ENCODE results near the gene ADGRV1. TPM values are rescaled to one million over a fixed set of nuclear protein-coding genes. Genes with fewer than 3 reads are reported as not detected.

Gene ADGRV1
- total RNA-seq, 1 experiment from 2014 or later = 64.8 TPM

DNA sequence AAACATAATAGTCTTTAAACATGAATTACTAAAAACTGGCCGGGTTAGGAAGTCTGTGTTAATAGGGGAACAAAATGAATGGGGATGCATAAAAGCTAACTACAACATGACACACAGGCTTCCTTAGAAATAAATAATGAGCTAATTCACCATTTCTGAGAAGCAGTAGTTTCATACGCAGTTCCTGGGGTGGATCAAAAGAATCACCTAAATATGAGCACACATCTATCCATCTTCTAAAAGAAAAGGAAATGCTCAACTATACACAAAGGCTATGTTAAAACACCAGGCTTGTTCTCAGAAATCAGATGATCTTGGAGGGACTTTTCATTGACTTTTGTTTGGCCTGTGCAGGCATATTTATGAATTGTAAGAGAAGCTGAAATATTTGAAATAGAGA is 451.5 kb downstream of the ADGRV1 start:
- Histone ChIP-seq H4K5ac (ENCODE audit: insufficient read length, low read depth, low read length) (no peak overlapping the region), H3K9ac (ENCODE audit: extremely low read depth, insufficient read length, low read length) (no peak overlapping the region), H4K20me1 (ENCODE audit: control insufficient read depth, insufficient read depth, insufficient read length) (no peaks in the 10 kb centered on the region), H3K79me2 (ENCODE audit: insufficient read depth, low read length) (no peaks in the 10 kb centered on the region), H3K79me1 (ENCODE audit: insufficient read depth, low read depth, low read length, poor library complexity, severe bottlenecking) (no peaks in the 10 kb centered on the region), H3K27me3 (ENCODE audit: insufficient read depth, low read length) (no peaks in the 10 kb centered on the region), H2BK120ac (ENCODE audit: low read depth, low read length, poor library complexity, severe bottlenecking) (no peak overlapping the region), H3K14ac (ENCODE audit: insufficient read depth, low read length) (no peak overlapping the region), H3K23ac (ENCODE audit: insufficient read length, low read depth, low read length) (no peak overlapping the region), H2AFZ (ENCODE audit: low read length) (no peak overlapping the region), H3K4me1 (ENCODE audit: insufficient read depth, low read length) (no peaks in the 10 kb centered on the region), H2BK15ac (ENCODE audit: low read depth, low read length) (no peak overlapping the region), H3K4me2 (ENCODE audit: insufficient read depth, insufficient read length, low read length) (no peak overlapping the region), H3K23me2 (ENCODE audit: insufficient read length, low read depth, low read length, poor library complexity, severe bottlenecking) (no peaks in the 10 kb centered on the region), H3K4ac (ENCODE audit: low read depth, low read length) (no peak overlapping the region), H4K91ac (ENCODE audit: insufficient read length, low read depth, low read length) (no peak overlapping the region), H3K56ac (ENCODE audit: insufficient read length, low read depth, low read length) (no peak overlapping the region), H4K8ac (replicated peaks; ENCODE audit: insufficient read length, low read depth, low read length) (no peak overlapping the region), H3T11ph (ENCODE audit: low read length) (no peak overlapping the region), H3K27ac (ENCODE audit: insufficient read length, low read depth, low read length) (no peak overlapping the region), H3K9me3 (ENCODE audit: control insufficient read depth, low read depth, low read length) (no peaks in the 10 kb centered on the region), H2BK5ac (ENCODE audit: insufficient read length, low read length) (no peak overlapping the region), H2AK5ac (ENCODE audit: insufficient read length, low read length) (no peak overlapping the region), H2BK12ac (ENCODE audit: insufficient read length, low read depth, low read length) (no peak overlapping the region), H3K18ac (ENCODE audit: insufficient read length, low read depth, low read length) (no peak overlapping the region), H2BK20ac (ENCODE audit: low read depth, low read length, poor library complexity, severe bottlenecking) (no peak overlapping the region)
- peaks cover 6 to 13% of the 10 kb centered on the region in 2 experiments; a peak in 3 of 5 replicates for H3K9me3 Mint-ChIP-seq
- WGBS (ENCODE audit: extremely low coverage, insufficient read length, low lambda C conversion rate) = no CpG with 5 or more reads among the region's 2 CpGs
- H3K36me3 Mint-ChIP-seq (ENCODE audit: insufficient read depth in 1 of 3, low read depth in 3 of 3) = peaks cover 16 to 24% (median 18%) of the 10 kb centered on the region in 3 experiments
- no peaks in the 10 kb centered on the region for H3K27me3 Mint-ChIP-seq (ENCODE audit: low read depth)
- no peaks in the 10 kb centered on the region for H3K4me1 Mint-ChIP-seq
- DNase-seq = no peak
- H3K27ac Mint-ChIP-seq = no peak overlapping the region; a peak in 1 of 7 replicates
- TF ChIP-seq, protein P1, sequence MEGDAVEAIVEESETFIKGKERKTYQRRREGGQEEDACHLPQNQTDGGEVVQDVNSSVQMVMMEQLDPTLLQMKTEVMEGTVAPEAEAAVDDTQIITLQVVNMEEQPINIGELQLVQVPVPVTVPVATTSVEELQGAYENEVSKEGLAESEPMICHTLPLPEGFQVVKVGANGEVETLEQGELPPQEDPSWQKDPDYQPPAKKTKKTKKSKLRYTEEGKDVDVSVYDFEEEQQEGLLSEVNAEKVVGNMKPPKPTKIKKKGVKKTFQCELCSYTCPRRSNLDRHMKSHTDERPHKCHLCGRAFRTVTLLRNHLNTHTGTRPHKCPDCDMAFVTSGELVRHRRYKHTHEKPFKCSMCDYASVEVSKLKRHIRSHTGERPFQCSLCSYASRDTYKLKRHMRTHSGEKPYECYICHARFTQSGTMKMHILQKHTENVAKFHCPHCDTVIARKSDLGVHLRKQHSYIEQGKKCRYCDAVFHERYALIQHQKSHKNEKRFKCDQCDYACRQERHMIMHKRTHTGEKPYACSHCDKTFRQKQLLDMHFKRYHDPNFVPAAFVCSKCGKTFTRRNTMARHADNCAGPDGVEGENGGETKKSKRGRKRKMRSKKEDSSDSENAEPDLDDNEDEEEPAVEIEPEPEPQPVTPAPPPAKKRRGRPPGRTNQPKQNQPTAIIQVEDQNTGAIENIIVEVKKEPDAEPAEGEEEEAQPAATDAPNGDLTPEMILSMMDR (conservative IDR thresholded peaks at IDR 0.05) = no peak
- no peak overlapping the region for H3K4me3 Mint-ChIP-seq

Data from H9 (cell line).